Transverse colon (tissue), 4 donors: ENCODE measurements around the gene ENG. TPM values are rescaled to one million over a fixed set of nuclear protein-coding genes. Genes with fewer than 3 reads are reported as not detected.

ENCODE experiments used
- DNase-seq: peaks from one replicate; pipeline ENCODE4 v3.0.0-alpha.2; 2019
- H3K27ac ChIP-seq, 4 donors: fragments of 200-600 bp; sonication (generic); 2 replicates each; pipeline ENCODE4 v1.5.1; 2016 to 2018; ENCODE audit warnings: inconsistent platforms in 4 of 4
- H3K27me3 ChIP-seq: fragments of 200-600 bp; sonication (generic); 2 replicates; pipeline ENCODE4 v1.5.1; 2017; ENCODE audit warnings: inconsistent platforms
- H3K36me3 ChIP-seq, 4 donors: fragments of 200-600 bp; sonication (generic); 2 replicates each; pipeline ENCODE4 v1.5.1; 2017 to 2019; ENCODE audit warnings: inconsistent platforms in 4 of 4
- H3K4me1 ChIP-seq, 4 donors: fragments of 200-600 bp; sonication (generic); 2 replicates each; pipeline ENCODE4 v1.5.1; 2017 to 2020; ENCODE audit warnings: inconsistent platforms in 4 of 4
- H3K4me3 ChIP-seq, 4 donors: fragments of 200-600 bp; sonication (generic); 1 replicate in 1 of 4; 2 replicates in 3 of 4; pipeline versions ENCODE4 v1.5.1 to v1.6.1; 2017 to 2019; ENCODE audit warnings: inconsistent platforms in 4 of 4
- H3K9me3 ChIP-seq, 2 donors: fragments of 200-600 bp; sonication (generic); 2 replicates each; pipeline ENCODE4 v1.5.1; 2017 to 2019; ENCODE audit warnings: inconsistent platforms in 2 of 2
- CTCF ChIP-seq, 5 experiments: fragments of 200-600 bp in 3 of 5; fragments of 450-650 bp in 2 of 5; sonication (generic) in 3 of 5; IDR thresholded peaks; 1 replicate in 2 of 5; 2 replicates in 3 of 5; pipeline ENCODE4 v1.5.1; 2016 to 2017; ENCODE audit warnings: antibody characterized with exemption in 5 of 5, inconsistent platforms in 3 of 5, mild to moderate bottlenecking in 2 of 5, moderate library complexity in 1 of 5
- EP300 ChIP-seq: sonication (generic); formaldehyde crosslinking; IDR thresholded peaks from one replicate; pipeline ENCODE4 v1.6.1; 2017; ENCODE audit warnings: antibody characterized with exemption, low read depth
- POLR2A ChIP-seq: fragments of 450-650 bp; IDR thresholded peaks from one replicate; pipeline ENCODE4 v1.6.1; 2016; ENCODE audit warnings: antibody characterized with exemption, mild to moderate bottlenecking, moderate library complexity
- POLR2AphosphoS5 ChIP-seq, 3 donors: sonication (generic); formaldehyde crosslinking; IDR thresholded peaks; one replicate each; pipeline ENCODE4 v1.6.1; 2016; ENCODE audit warnings: antibody characterized with exemption in 3 of 3
- WGBS, 2 donors: methylation state at CpG; one replicate each; pipeline ENCODE4 v1.1.5; 2018; ENCODE audit warnings: low coverage in 1 of 2; 5-methylcytosine and 5-hydroxymethylcytosine counted together
- in situ Hi-C, 4 donors: fragments of 200-750 bp; cut with MboI; loops; one replicate each; pipeline versions ENCODE4 v1.15.0 to v1.15.1; 2017; ENCODE audit warnings: low sequenced_read_pairs in 3 of 4, low pct_ligation_motif_present in 1 of 4, low pct_unique_long_range_greater_than_20kb in 1 of 4
- intact Hi-C: fragments of 100-400 bp; cut with DNase I; formaldehyde crosslinking; loops from one replicate; pipeline ENCODE4 v1.15.1; 2023; ENCODE audit warnings: low total_unique reads
- total RNA-seq, 4 donors: library from RNA; depleted of rRNA; stranded (reverse); fragments of >200 nt; gene quantifications; one replicate each; pipeline ENCODE4 v1.1.0, GENCODE V29; 2016

The ENG gene
- total RNA-seq, 4 donors from 2014 or later = 10.6 to 23.9 (median 17.0) TPM

- TF ChIP-seq POLR2AphosphoS5 (IDR thresholded peaks at IDR 0.05) (no peak), EP300 (no peak), CTCF (IDR thresholded peaks at IDR 0.05) (no peak), POLR2A (no peak)
- H3K27me3 ChIP-seq = no peaks in the 10 kb centered on the region
- H3K9me3 ChIP-seq = no peaks in the 10 kb centered on the region
- H3K27ac ChIP-seq = peak overlapping the region in 3 of 4 donors; percentile 78 to 90 (median 81)
- in situ Hi-C loops = no loop called here
- H3K36me3 ChIP-seq = no peaks in the 10 kb centered on the region
- DNase-seq = no peak
- intact Hi-C loops = no loop called here
- no peak overlapping the region for H3K4me3 ChIP-seq
- peaks cover 37 to 44% (median 40%) of the 10 kb centered on the region in 4 donors for H3K4me1 ChIP-seq
- 83 to 85% methylated on average over 4 to 10 of the region's 10 CpGs for WGBS, 2 donors
These were observed 21.0 kb upstream of the ENG start for GRCh38 chr9:127875306-127875966.

GRCh38 chr9:127874301-127875221 is 20.1 kb upstream of the ENG start:
- Histone ChIP-seq H3K27me3 (no peaks in the 10 kb centered on the region), H3K4me3 (no peak overlapping the region), H3K36me3 (no peaks in the 10 kb centered on the region), H3K4me1 (peaks cover 37 to 44% (median 40%) of the 10 kb centered on the region in 4 donors), H3K9me3 (no peaks in the 10 kb centered on the region), H3K27ac (peak overlapping the region in 2 of 4 donors; percentile 15 to 90)
- DNase-seq = no peak
- in situ Hi-C loops = no loop called here
- WGBS, 2 donors = 82 to 83% methylated on average over 5 to 19 of the region's 19 CpGs
- no peak for TF ChIP-seq POLR2AphosphoS5 (IDR thresholded peaks at IDR 0.05)
- TF ChIP-seq EP300 = no peak
- no peak for TF ChIP-seq CTCF (IDR thresholded peaks at IDR 0.05)
- TF ChIP-seq POLR2A = no peak
- intact Hi-C loops = loop anchor here (5.0 kb wide), 1 partner anchor 282 kb away; no protein-coding TSS in a partner anchor

- in situ Hi-C loops = no loop called here
- Histone ChIP-seq H3K9me3 (no peaks in the 10 kb centered on the region), H3K4me1 (peaks cover 37 to 44% (median 40%) of the 10 kb centered on the region in 4 donors), H3K27ac (peak overlapping the region in 2 of 4 donors; percentile 15 to 90), H3K4me3 (no peak overlapping the region), H3K27me3 (no peaks in the 10 kb centered on the region), H3K36me3 (no peaks in the 10 kb centered on the region)
- WGBS, 2 donors = 40% methylated on average over 8 of the region's 10 CpGs; no CpG with 5 or more reads in 1 of the 2 donors
- TF ChIP-seq POLR2AphosphoS5 (IDR thresholded peaks at IDR 0.05) (no peak), POLR2A (no peak), EP300 (no peak), CTCF (IDR thresholded peaks at IDR 0.05) (no peak)
- peak; percentile 58 for DNase-seq
- intact Hi-C loops = loop anchor here (5.0 kb wide), 1 partner anchor 282 kb away; no protein-coding TSS in a partner anchor
These were observed 19.4 kb upstream of the ENG start for GRCh38 chr9:127873886-127874285.

- Histone ChIP-seq H3K27me3 (no peaks in the 10 kb centered on the region), H3K27ac (peak overlapping the region in 1 of 4 donors; percentile 90), H3K36me3 (no peaks in the 10 kb centered on the region), H3K4me3 (no peak overlapping the region), H3K4me1 (peaks cover 35 to 44% (median 40%) of the 10 kb centered on the region in 4 donors), H3K9me3 (no peaks in the 10 kb centered on the region)
- intact Hi-C loops (loop anchor here (5.0 kb wide), 1 partner anchor 281 kb away; no protein-coding TSS in a partner anchor), in situ Hi-C loops (no loop called here)
- TF ChIP-seq POLR2AphosphoS5 (IDR thresholded peaks at IDR 0.05) (no peak), EP300 (no peak), POLR2A (no peak), CTCF (IDR thresholded peaks at IDR 0.05) (no peak)
- WGBS, 2 donors = 77 to 80% methylated on average over 1 to 19 of the region's 19 CpGs
- DNase-seq = no peak
These were observed 18.8 kb upstream of the ENG start for GRCh38 chr9:127873223-127873691.
